ENCODE data around the gene ALPL.

ALPL gene

GRCh38 chr1:21468599-21468998 lies 40.6 kb upstream of the ALPL start:
- ChIA-PET POLR2A (no interaction called here), CTCF (interaction anchor here (0.6 to 1.6 kb wide), 4 partner anchors 9 to 411 kb away, joined by 3 to 4 read pairs (median 4); no protein-coding TSS in a partner anchor)
- Histone ChIP-seq H3K9me3 (ENCODE audit: control insufficient read depth, insufficient read depth, low read depth, low read length) (no peaks in the 10 kb centered on the region), H3K36me3 (ENCODE audit: control insufficient read depth in 2 of 2, insufficient read depth in 1 of 2, low read length in 2 of 2) (peaks cover 0 to 48% of the 10 kb centered on the region in 2 experiments; a peak in 1 of 3 replicates), H3K27ac (ENCODE audit: extremely low read depth, low read depth, low read length) (no peak overlapping the region), H3K4me3 (ENCODE audit: low read depth, low read length) (no peak overlapping the region), H3K4me1 (ENCODE audit: control insufficient read depth, insufficient read depth, low read length) (no peaks in the 10 kb centered on the region)
- TF ChIP-seq ZNF211 (tag by site-specific recombination; IDR thresholded peaks at IDR 0.05; ENCODE audit: low read depth) (no peak), ZNF362 (tag by site-specific recombination; IDR thresholded peaks at IDR 0.05) (no peak), PRDM1 (tag by site-specific recombination; IDR thresholded peaks at IDR 0.05) (no peak), ZNF2 (tag by site-specific recombination; IDR thresholded peaks at IDR 0.05) (no peak), ZFP3 (tag by site-specific recombination; IDR thresholded peaks at IDR 0.05; ENCODE audit: low read depth) (no peak), ZBTB10 (tag by site-specific recombination; IDR thresholded peaks at IDR 0.05) (no peak), ZNF701 (tag by site-specific recombination; IDR thresholded peaks at IDR 0.05) (no peak), MYNN (tag by site-specific recombination; IDR thresholded peaks at IDR 0.05; ENCODE audit: borderline replicate concordance) (no peak), GLIS2 (tag by site-specific recombination; IDR thresholded peaks at IDR 0.05) (no peak), HOXC10 (CRISPR knock-in tag; IDR thresholded peaks at IDR 0.05) (no peak), ZNF580 (tag by site-specific recombination; IDR thresholded peaks at IDR 0.05) (no peak), ZNF341 (tag by site-specific recombination; IDR thresholded peaks at IDR 0.05; ENCODE audit: low read depth) (no peak), ZNF747 (tag by site-specific recombination; IDR thresholded peaks at IDR 0.05) (no peak)

GRCh38 chr1:21469581-21469980 lies 39.6 kb upstream of the ALPL start:
- Histone ChIP-seq H3K4me3 (ENCODE audit: low read depth, low read length) (no peak overlapping the region), H3K36me3 (ENCODE audit: control insufficient read depth in 2 of 2, insufficient read depth in 1 of 2, low read length in 2 of 2) (peaks cover 5 to 53% of the 10 kb centered on the region in 2 experiments; a peak in 2 of 3 replicates), H3K4me1 (ENCODE audit: control insufficient read depth, insufficient read depth, low read length) (no peaks in the 10 kb centered on the region), H3K9me3 (ENCODE audit: control insufficient read depth, insufficient read depth, low read depth, low read length) (no peaks in the 10 kb centered on the region), H3K27ac (ENCODE audit: extremely low read depth, low read depth, low read length) (no peak overlapping the region)
- ChIA-PET POLR2A (no interaction called here), CTCF (interaction anchor here (0.6 to 1.6 kb wide), 2 partner anchors 10 to 17 kb away, joined by 3 to 4 read pairs; no protein-coding TSS in a partner anchor)
- no peak for TF ChIP-seq ZNF114 (tag by site-specific recombination; IDR thresholded peaks at IDR 0.05)
- no peak for TF ChIP-seq ZNF639 (tag by site-specific recombination; IDR thresholded peaks at IDR 0.05)
- TF ChIP-seq ZNF350 (tag by site-specific recombination; IDR thresholded peaks at IDR 0.05): no peak
- no peak for TF ChIP-seq ZSCAN30 (tag by site-specific recombination; IDR thresholded peaks at IDR 0.05)
- TF ChIP-seq SP3 (tag by site-specific recombination; IDR thresholded peaks at IDR 0.05): no peak
- no peak for TF ChIP-seq ZNF530 (tag by site-specific recombination; IDR thresholded peaks at IDR 0.05; ENCODE audit: low read depth)
- no peak for TF ChIP-seq KLF16 (tag by site-specific recombination; IDR thresholded peaks at IDR 0.05)
- TF ChIP-seq ZNF280C (tag by site-specific recombination; IDR thresholded peaks at IDR 0.05): no peak
- TF ChIP-seq TSHZ1 (tag by site-specific recombination; IDR thresholded peaks at IDR 0.05; ENCODE audit: borderline replicate concordance): no peak
- no peak for TF ChIP-seq ZSCAN23 (tag by site-specific recombination; IDR thresholded peaks at IDR 0.05)
- TF ChIP-seq ZNF510 (tag by site-specific recombination; IDR thresholded peaks at IDR 0.05; ENCODE audit: insufficient replicate concordance): no peak
- no peak for TF ChIP-seq ZNF10 (tag by site-specific recombination; IDR thresholded peaks at IDR 0.05)
